ENCODE results near the gene MRM3. TPM values are rescaled to one million over a fixed set of nuclear protein-coding genes. Genes with fewer than 3 reads are reported as not detected.

Gene MRM3
- total and polyA plus RNA-seq, 2 donors (not counting 3 experiments of a cell fraction or from before 2014, with no cell fraction given): 17.1 to 19.2 TPM

- no peaks in the 10 kb centered on the region for H3K27me3 ChIP-seq (ENCODE audit: control insufficient read depth in 2 of 2, insufficient read depth in 2 of 2, low read length in 2 of 2)
- no peak overlapping the region for H3K27ac ChIP-seq (ENCODE audit: insufficient read depth, low read depth, low read length)
- H3K36me3 ChIP-seq (ENCODE audit: control insufficient read depth in 2 of 2, extremely low read depth in 1 of 2, insufficient read depth in 2 of 2, low read length in 2 of 2): peaks cover 3 to 11% of the 10 kb centered on the region in 2 experiments
- H3K4me3 ChIP-seq (replicated peaks in 1 of 3; ENCODE audit: insufficient read depth in 1 of 3, low read depth in 1 of 3, low read length in 3 of 3): peak overlapping the region in 2 of 3 experiments; percentile 12 to 24
- ChIA-PET POLR2A (no interaction called here), CTCF (interaction anchor here (0.8 to 15.3 kb wide), 14 partner anchors 9 to 261 kb away, joined by 3 to 341 read pairs (median 4); partner anchors contain the start of genes NXN and TIMM22)
- peaks cover 10% of the 10 kb centered on the region for H3K4me1 ChIP-seq (ENCODE audit: control insufficient read depth, extremely low read depth, insufficient read depth, low read length)
- TF ChIP-seq GATA2 (IDR thresholded peaks at IDR 0.05; ENCODE audit: insufficient read depth, insufficient read length, low read depth, low read length) (no peak), MYC (IDR thresholded peaks at IDR 0.05; ENCODE audit: low read depth, low read length) (no peak), EZH2 (IDR thresholded peaks at IDR 0.05; ENCODE audit: borderline replicate concordance, low read depth, low read length, severe bottlenecking) (no peak), FOS (IDR thresholded peaks at IDR 0.05; ENCODE audit: borderline replicate concordance, insufficient read depth, low read length) (no peak), JUN (IDR thresholded peaks at IDR 0.05; ENCODE audit: borderline replicate concordance, insufficient read depth, insufficient read length, low read depth) (no peak), MAX (IDR thresholded peaks at IDR 0.05; ENCODE audit: insufficient read depth, insufficient read length) (peak; percentile 19), POLR2AphosphoS5 (IDR thresholded peaks at IDR 0.05; ENCODE audit: insufficient read depth, low read depth, low read length) (peak; percentile 14), POLR2A (IDR thresholded peaks at IDR 0.05; ENCODE audit: low read depth, low read length) (no peak)
- TF ChIP-seq, protein P1, sequence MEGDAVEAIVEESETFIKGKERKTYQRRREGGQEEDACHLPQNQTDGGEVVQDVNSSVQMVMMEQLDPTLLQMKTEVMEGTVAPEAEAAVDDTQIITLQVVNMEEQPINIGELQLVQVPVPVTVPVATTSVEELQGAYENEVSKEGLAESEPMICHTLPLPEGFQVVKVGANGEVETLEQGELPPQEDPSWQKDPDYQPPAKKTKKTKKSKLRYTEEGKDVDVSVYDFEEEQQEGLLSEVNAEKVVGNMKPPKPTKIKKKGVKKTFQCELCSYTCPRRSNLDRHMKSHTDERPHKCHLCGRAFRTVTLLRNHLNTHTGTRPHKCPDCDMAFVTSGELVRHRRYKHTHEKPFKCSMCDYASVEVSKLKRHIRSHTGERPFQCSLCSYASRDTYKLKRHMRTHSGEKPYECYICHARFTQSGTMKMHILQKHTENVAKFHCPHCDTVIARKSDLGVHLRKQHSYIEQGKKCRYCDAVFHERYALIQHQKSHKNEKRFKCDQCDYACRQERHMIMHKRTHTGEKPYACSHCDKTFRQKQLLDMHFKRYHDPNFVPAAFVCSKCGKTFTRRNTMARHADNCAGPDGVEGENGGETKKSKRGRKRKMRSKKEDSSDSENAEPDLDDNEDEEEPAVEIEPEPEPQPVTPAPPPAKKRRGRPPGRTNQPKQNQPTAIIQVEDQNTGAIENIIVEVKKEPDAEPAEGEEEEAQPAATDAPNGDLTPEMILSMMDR (IDR thresholded peaks at IDR 0.05; ENCODE audit: extremely low read depth in 1 of 2, insufficient read depth in 1 of 2, low read depth in 1 of 2, low read length in 2 of 2): peak; percentile 79 to 94
- FAIRE-seq (peak; percentile 95), DNase-seq (ENCODE audit: low read depth, low spot score) (peak; percentile 85)
- peak overlapping the region; percentile 19 for H3K9ac ChIP-seq (replicated peaks; ENCODE audit: extremely low read depth, insufficient read depth, low read length)
- H4K20me1 ChIP-seq (replicated peaks; ENCODE audit: control insufficient read depth, extremely low read depth, insufficient read depth, low read length): no peaks in the 10 kb centered on the region
- H3K79me2 ChIP-seq (ENCODE audit: control insufficient read depth, insufficient read depth, low read length): no peaks in the 10 kb centered on the region
- no TSS peak for BruUV-seq (replicated peaks)
- dilution Hi-C loops (cut with MboI; ENCODE audit: extremely low pct_ligation_motif_present, low sequenced_read_pairs) (loop anchor here (25.0 kb wide), 1 partner anchor 192 kb away; the partner anchor contains the start of genes NXN and TIMM22), intact Hi-C loops (cut with micrococcal nuclease) (loop anchor here (1.0 kb wide), 3 partner anchors 85 to 201 kb away; no protein-coding TSS in a partner anchor)
- no peaks in the 10 kb centered on the region for H3K9me3 ChIP-seq (replicated peaks; ENCODE audit: control insufficient read depth, insufficient read depth, low read length)
- H3K4me2 ChIP-seq (ENCODE audit: insufficient read depth, low read length): peak overlapping the region; percentile 70
- no peaks in the 10 kb centered on the region for H3K9me1 ChIP-seq (replicated peaks; ENCODE audit: control insufficient read depth, extremely low read depth, insufficient read depth, low read length)
- H2AFZ ChIP-seq (ENCODE audit: low read depth, low read length): peak overlapping the region; percentile 18
These were observed 12.7 kb downstream of the MRM3 start for GRCh38 chr17:794876-795275.
